NB4 (cell line): ENCODE measurements around the gene SFN.
A peak's percentile ranks its signal among the peaks of the same experiment; 100 is the strongest.

ENCODE experiments used
- DNase-seq: peaks from one replicate; pipeline ENCODE4 v3.0.0; 2010; ENCODE audit warnings: low read depth
- H3K4me3 ChIP-seq: one replicate; pipeline ENCODE4 v1.5.1; 2011; ENCODE audit warnings: mild to moderate bottlenecking, low read depth, low read length, moderate library complexity
- MYC ChIP-seq: IDR thresholded peaks from 2 replicates; pipeline ENCODE4 v1.6.1; 2011; ENCODE audit warnings: low read depth, low read length
- POLR2A ChIP-seq: IDR thresholded peaks from 2 replicates; pipeline ENCODE4 v1.6.1; 2011; ENCODE audit warnings: mild to moderate bottlenecking; ENCODE audit not compliant: insufficient read length; ENCODE audit errors: extremely low read depth
- TF ChIP-seq, protein P1 (sequence below): IDR thresholded peaks from one replicate; pipeline ENCODE4 v1.5.1; 2012; ENCODE audit warnings: low read depth, low read length
- TF ChIP-seq, protein P2 (sequence below): IDR thresholded peaks from 2 replicates; pipeline ENCODE4 v1.6.1; 2011; ENCODE audit warnings: low read depth, low read length

SFN gene

DNA sequence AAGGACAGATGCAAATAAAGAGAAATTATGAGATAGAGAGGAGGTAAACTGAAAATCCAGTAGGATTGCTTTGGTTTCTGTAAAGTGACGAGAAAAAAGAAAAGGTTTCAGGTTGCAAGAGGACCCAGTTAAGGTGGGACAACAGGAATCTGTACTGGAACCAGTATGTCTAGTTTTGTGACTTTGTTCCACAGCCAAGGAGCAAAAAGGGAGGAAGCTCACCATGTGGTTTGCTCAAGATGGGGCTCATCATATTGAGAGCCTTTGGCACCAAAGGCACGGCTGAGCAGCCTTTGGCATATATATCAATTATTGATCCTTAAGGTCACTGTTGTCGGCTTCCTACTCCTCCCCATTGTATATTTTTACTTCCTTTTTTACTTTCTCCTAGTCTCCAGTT, 38.2 kb upstream of the SFN start:
- no peak for DNase-seq
- TF ChIP-seq, protein P1, sequence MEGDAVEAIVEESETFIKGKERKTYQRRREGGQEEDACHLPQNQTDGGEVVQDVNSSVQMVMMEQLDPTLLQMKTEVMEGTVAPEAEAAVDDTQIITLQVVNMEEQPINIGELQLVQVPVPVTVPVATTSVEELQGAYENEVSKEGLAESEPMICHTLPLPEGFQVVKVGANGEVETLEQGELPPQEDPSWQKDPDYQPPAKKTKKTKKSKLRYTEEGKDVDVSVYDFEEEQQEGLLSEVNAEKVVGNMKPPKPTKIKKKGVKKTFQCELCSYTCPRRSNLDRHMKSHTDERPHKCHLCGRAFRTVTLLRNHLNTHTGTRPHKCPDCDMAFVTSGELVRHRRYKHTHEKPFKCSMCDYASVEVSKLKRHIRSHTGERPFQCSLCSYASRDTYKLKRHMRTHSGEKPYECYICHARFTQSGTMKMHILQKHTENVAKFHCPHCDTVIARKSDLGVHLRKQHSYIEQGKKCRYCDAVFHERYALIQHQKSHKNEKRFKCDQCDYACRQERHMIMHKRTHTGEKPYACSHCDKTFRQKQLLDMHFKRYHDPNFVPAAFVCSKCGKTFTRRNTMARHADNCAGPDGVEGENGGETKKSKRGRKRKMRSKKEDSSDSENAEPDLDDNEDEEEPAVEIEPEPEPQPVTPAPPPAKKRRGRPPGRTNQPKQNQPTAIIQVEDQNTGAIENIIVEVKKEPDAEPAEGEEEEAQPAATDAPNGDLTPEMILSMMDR, result no peak
- TF ChIP-seq POLR2A, result no peak
- TF ChIP-seq, protein P2, sequence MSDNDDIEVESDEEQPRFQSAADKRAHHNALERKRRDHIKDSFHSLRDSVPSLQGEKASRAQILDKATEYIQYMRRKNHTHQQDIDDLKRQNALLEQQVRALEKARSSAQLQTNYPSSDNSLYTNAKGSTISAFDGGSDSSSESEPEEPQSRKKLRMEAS, result no peak
- TF ChIP-seq MYC, result no peak
- no peak overlapping the region for H3K4me3 ChIP-seq

DNA sequence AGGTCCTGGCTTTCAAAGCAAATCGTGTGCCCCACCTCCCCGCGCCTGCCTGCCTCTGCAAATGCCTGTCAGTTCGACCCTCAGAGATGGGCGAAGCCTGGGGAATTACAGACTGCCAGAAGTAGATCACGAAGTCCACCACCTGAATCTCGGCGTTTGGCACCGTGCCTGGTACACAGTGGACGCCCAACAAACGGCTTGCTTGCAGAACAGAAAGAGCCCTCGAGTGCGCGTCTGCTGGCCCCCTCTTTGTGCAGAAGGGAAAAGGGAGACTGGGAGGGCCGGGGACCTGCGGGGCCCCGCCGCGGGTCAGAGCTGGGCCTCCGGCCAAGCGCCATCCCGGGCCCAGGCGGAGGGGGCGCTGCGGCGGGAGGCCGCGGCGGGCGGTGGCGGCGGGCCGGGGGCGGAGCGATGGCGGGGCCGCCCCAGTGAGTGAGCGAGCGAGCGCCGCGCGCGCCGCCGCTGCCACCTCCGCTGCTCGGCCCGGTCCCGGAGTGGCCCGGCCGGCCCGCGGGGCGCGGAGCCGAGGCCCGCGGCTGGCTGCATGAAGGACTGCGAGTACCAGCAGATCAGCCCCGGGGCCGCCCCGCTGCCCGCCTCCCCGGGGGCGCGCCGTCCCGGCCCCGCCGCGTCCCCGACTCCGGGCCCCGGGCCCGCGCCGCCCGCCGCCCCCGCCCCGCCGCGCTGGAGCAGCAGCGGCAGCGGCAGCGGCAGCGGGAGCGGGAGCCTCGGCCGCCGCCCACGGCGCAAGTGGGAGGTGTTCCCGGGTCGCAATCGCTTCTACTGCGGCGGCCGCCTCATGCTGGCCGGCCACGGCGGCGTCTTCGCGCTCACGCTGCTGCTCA, 36.5 kb upstream of the SFN start, which contains the start of gene ZDHHC18:
Gene ZDHHC18 (plus strand): TSS at position 428 of the 845 bp plus-strand sequence. CDS start 117 bp downstream, at position 545.
- DNase-seq, result peak; percentile 70
- no peak for TF ChIP-seq MYC
- peak; percentile 64 for TF ChIP-seq POLR2A
- TF ChIP-seq, protein P1, result peak; percentile 16
- H3K4me3 ChIP-seq, result peak within 1 kb of the TSS; percentile 59

DNA sequence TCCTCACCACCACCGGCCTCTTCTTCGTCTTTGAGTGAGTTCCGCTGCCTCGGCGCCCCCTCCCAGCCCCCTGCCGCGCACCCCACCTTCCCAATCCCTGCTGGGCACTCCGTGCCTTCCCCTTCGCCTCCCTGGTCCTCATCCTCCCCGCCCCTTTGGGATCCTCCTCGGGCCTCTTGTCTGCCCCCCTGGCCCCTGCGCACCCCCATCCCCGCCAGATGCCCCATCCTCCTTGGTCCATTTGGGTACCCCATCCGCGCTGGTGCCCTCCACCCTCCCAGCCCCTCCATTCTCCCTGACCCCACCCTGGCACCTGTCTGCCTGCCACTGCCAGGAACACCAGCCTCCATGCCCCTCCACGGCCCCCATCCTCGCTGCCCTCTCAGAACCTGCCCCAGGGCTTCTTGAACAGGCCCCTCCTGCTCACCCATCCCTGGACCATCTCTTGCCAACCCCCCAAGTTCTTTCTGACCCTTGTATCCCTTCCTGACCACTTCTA, 35.8 kb upstream of the SFN start:
- DNase-seq, result no peak
- peak overlapping the region; percentile 59 for H3K4me3 ChIP-seq
- TF ChIP-seq, protein P1, result no peak
- TF ChIP-seq POLR2A (no peak), MYC (no peak)
- TF ChIP-seq, protein P2, result no peak

- H3K4me3 ChIP-seq, result peak overlapping the region; percentile 59
- DNase-seq, result no peak
- TF ChIP-seq, protein P2, result no peak
- TF ChIP-seq MYC (no peak), POLR2A (no peak)
- TF ChIP-seq, protein P1, result no peak
Observed at GRCh38 chr1:26827663-26828062, 35.3 kb upstream of the SFN start.

- H3K4me3 ChIP-seq, result peak overlapping the region; percentile 7
- peak; percentile 48 for DNase-seq
- TF ChIP-seq, protein P2, result peak; percentile 6; the same call in 1 of the 2 replicates
- TF ChIP-seq MYC, result no peak
Observed at GRCh38 chr1:26828411-26828991, 34.4 kb upstream of the SFN start.
